ENCODE data around the gene SSH2.

- TF ChIP-seq EZH2phosphoT487 (IDR thresholded peaks at IDR 0.05; ENCODE audit: insufficient read depth, low read depth): no peak
- TF ChIP-seq EZH2 (IDR thresholded peaks at IDR 0.05; ENCODE audit: insufficient read depth, poor library complexity, severe bottlenecking): no peak
Measured at GRCh38 chr17:29619251-29619650, 310.8 kb downstream of the SSH2 start.

All from GM23248 (cell line).